Stimulated activated CD4-positive, alpha-beta T cell treated with anti-CD3 and anti-CD28 coated beads, Interleukin-2, amount 100 ng/mL, for 48 hours (primary cell): ENCODE data around the gene PDE7B.
A peak's percentile ranks its signal among the peaks of the same experiment; 100 is the strongest.
"Not testable (repeated sequence)": the region's sequence is repeated elsewhere in the genome, so short reads cannot be mapped to it uniquely, and the experiment has no call there.

Experiments
- DNase-seq, 2 donors: peaks; one replicate each; pipeline ENCODE4 v3.0.0-alpha.2; 2020

Gene PDE7B

DNA sequence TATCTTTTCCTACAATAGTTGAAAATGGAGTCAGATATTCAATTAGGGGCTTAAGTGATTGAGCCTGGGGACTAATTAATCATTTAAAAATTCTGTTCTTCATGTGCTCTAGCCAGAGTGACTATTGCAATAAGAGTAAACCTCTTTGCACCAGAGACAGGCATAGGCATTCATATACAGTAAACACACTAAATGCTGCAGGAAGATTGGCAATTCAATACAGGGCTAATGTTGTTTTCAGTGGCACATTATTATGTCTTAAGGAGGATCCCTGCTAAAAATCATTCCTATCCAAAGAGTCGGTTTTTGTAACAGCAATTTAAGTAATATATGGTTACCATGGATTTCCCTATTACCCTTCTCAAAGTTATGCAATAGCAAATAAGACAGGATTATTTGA lies 1.2 kb downstream of the PDE7B start:
- DNase-seq, result no peak

DNA sequence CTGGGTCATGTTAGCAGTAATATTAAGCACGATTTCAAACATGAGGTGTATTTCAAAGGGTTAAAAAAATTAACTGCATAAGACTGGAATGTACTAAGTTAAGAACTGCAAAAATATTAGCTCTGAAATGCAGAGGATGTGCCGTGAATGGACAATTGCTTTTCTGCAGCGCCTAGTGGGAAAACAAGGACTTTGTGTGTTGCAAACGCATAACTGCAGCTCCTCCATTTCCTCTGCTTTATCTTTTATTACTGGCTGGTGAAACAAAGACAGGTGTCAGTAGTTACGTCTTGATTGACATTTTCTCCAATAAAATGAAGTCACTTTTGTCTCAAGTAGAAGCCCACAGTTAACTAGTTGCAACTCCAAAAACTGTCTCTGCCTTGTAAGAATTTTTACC lies 1.7 kb downstream of the PDE7B start:
- no peak for DNase-seq

DNA sequence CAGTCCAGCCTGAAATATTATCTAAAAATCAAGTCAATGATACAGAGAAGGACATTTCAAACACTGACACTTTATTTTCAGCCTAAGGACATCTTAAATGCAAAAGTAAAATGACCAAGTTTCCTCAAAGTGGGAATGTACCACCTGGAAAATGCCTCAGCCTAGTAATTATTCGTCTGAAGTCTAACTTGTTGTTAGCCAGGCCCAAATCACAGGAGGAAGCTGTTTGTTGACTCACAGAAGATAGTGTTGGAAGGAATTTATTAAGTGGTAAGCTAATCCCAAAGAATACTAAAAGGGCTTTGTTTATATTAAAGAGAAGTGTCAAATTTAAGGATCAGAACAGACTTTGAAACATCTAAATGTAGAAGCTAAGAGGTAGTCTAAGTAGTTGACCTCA lies 2.5 kb downstream of the PDE7B start:
- no peak for DNase-seq

DNA sequence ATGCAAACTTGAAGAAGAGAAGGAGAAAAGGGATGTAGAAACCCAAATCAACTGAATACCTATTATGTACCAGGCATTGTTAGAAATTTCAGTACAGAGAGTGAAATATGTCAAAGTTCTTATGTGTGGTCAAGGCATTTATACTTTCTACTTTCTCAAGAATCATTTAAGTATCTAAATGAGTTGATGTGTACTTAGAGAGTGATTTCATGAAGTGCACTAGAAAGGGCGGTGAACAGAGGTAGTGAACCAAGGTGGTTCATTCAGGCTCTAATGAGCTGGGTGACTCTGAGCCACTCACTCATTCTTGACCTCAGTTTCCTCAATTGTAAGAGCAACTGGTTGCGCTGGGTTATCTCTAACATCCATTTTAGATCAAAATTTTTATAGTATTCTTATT lies 3.3 kb downstream of the PDE7B start:
- DNase-seq, result no peak

- DNase-seq, result no peak
Measured at GRCh38 chr6:135858931-135859330, 7.4 kb downstream of the PDE7B start.

DNA sequence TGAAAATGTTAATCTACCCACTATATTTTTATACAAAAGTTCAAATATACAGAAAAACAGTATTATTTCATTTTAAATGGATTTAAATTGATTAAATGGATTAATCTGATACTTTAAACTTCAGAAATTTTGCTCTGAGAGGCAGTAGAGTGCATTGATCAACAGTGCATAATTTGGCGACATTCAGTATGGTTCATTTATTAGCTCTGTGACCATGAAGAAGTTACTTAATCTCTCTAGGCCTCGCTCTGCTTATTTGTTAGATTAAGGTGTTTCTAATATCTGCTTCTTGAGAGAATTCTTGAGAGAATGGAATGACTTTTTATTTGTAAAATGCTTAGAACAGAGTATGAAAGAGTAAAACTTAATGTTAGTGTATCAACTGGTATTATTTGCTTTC lies 8.9 kb downstream of the PDE7B start:
- DNase-seq, result no peak

- no peak for DNase-seq
Measured at GRCh38 chr6:135861189-135861588, 9.7 kb downstream of the PDE7B start.

GRCh38 chr6:135864929-135865328 lies 13.4 kb downstream of the PDE7B start:
- not testable (repeated sequence) for DNase-seq

DNA sequence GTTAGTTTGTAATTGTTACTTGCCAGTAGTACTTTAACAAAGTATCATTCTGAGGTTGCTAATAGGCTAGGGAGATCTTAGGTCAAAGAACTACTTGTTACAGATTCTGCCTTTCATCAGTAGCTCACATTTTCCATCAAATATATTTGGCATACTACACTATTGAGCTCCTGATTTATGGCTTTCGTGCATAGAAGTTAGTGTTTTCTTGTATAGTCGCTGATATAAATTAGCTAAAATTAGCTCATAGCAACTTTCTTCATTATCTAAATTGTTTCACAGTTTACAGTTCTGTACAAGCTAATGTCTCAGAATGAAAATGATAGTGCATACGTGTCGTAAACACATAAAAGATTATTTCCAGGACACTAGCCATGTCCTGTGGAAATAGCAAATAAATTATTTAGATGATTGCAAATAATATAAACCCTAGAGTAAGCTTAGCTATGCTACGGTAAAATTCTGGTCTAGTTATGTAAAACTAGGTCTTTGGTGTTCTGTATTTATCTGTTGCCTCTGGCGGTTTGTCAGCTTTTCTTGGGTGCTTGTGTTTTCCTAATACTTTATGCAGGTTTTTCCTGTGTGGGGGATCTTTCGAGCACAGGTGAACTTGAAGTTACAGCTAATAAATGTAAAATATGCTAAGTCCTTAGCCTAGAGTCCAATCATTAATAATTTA lies 15.1 kb downstream of the PDE7B start:
- no peak for DNase-seq

DNA sequence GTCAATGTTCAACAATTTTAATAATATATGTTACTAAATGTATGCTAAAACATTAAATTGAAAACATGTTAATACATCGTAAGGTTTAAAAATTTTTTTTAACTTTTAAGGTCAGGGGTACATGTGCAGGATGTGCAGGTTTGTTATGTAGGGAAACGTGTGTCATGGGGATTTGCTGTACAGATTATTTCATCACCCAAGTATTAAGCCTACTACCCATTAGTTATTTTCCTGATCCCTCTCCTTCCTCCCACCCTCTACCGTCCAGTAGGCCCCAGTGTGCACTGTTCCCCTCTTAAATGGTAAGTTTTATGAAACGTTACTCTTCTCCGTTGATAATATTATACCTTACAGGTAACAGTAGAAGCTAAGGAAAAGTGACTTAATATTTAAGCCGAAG lies 15.8 kb downstream of the PDE7B start:
- DNase-seq, result no peak

- no peak for DNase-seq
Measured at GRCh38 chr6:135869857-135870256, 18.4 kb downstream of the PDE7B start.

GRCh38 chr6:135870722-135871121 lies 19.2 kb downstream of the PDE7B start:
- DNase-seq, result no peak

DNA sequence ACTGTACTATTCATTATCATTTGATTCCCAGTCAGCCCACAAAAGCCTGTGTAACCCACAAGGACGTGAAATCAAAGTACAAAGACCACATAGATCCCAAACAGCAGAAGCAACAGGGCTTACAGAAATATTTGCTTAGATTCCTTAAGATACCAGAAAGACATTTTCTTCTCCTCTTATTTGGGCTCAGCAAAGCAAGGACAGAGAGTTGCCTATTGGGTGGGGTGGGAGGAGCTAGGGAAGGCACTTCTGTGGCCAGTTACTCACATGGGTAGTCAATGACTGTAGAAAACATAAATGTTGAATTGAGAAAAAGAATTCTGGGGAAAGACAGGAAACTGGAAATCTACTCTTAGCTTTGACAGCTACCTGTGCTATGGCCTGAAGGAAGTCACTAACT lies 19.8 kb downstream of the PDE7B start:
- no peak for DNase-seq

DNA sequence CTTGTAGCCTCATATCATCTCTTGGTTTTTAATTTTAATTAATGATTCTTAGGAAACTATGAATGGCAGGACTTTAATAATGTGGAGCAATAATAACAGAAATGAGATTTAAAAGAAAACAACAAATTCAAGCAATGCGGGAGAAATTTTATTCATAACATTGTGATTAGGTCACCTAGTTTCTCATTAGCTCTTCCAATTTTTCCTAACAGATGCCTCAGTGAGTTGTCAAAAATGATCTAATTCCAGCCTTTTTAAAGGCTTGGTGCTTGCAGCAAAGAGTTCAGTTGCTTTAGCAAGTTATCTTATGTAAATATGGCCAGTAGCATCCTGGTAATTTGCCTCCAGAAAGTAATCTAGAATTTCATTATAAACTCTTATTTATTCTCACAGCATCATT lies 20.4 kb downstream of the PDE7B start:
- no peak for DNase-seq

DNA sequence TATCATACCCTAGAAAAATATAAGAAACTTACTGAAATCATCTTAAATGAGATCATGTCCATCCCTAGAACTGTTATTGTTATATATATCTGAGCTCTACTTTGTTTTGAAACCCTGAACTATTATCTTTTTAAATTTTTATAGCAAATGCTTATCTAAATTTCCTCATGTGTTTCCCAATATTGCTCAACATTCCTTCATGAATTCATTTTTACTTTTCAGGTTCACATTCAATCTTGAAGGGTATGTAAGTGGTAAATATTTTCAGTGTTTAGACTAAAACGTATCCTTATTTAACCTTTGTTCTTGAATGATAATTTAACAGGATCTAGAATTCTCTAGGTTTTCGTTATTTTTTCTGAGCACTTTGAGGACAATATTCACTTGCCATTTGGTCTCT lies 23.9 kb downstream of the PDE7B start:
- DNase-seq, result no peak

- DNase-seq, result no peak
Measured at GRCh38 chr6:135876058-135876457, 24.6 kb downstream of the PDE7B start.

GRCh38 chr6:135877666-135878065 lies 26.2 kb downstream of the PDE7B start:
- no peak for DNase-seq

DNA sequence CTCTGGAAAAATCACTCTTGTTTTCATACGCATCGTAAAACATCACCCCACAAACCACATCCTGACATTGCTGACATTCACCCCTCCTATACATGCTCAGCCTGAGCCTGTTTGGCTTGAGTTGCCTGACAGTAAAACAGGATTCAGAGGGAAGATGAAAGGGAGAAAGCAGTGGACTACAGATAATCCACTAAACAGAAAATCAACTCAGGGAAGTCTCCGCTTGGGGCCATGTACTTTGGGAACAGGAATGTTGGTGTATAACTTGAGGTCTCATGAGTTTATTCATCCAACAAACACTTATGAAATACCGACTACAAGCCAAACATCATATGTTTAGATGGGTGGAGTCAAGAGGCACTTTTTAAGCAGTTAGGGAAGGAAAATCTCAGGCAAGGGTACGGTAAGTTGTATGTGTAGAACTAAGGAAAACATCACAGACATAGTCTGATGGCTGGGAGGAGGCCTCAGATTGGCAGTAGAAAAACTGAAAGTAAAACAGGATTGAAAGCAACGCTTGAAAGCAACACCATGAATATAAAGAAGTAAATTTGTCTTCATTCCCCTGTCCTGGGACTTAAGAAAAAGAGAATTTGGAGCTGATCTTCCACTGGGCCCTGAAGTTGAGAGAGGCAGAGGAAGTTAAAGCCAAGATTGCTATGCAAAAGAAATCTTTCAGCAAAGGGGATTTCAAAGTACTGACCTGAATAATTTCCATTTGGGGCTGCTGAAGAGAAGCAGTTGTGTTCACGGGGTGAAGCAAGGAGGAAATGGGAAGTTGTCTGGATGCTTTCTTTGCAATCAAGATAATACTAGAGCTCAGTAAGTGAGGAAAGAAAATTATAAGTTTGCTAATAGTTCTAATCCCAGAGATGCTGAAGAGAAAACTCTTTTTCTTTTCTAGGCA lies 28.8 kb downstream of the PDE7B start:
- peak in 1 of 2 donors; percentile 23 for DNase-seq

GRCh38 chr6:135883045-135883444 lies 31.5 kb downstream of the PDE7B start:
- DNase-seq, result no peak

GRCh38 chr6:135883536-135883935 lies 32.0 kb downstream of the PDE7B start:
- DNase-seq, result no peak

DNA sequence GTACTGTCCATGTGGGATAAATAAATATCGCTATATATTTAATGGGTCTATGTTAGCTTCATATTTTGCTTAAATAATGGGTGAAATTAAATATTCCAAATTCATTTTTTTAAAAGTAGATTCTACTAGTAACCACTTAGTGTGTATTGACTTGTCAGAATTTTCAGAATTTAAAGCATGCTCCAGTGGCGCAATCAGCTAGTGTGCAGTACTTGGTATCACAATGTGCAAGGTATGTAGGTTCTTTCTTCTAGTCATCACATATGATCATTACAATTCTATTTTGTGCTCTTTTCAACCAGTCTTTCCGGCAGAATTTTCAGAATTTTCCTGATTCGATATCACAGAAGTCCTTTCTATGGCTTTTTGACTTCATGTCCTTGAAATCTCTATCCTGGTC lies 32.6 kb downstream of the PDE7B start:
- no peak for DNase-seq

DNA sequence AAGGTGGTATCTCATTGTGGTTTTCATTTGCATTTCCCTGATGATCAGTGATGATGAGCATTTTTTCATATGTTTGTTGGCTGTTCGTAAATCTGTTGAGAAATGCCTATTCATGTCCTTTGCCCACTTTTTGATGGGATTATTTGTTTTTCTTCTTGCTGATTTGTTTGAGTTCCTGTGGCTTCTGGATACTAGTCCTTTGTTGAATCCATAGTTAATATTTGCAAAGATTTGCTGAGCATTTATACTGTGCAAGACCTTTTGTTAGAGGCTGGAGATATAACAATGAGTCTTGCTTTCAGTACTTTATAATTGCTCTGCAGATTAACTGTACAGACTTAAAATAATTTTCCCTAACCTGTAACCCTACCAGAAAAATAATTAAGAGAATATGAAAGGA lies 35.6 kb downstream of the PDE7B start:
- no peak for DNase-seq

- DNase-seq, result no peak
Measured at GRCh38 chr6:135888818-135889217, 37.3 kb downstream of the PDE7B start.

- no peak for DNase-seq
Measured at GRCh38 chr6:135890876-135891275, 39.4 kb downstream of the PDE7B start.

DNA sequence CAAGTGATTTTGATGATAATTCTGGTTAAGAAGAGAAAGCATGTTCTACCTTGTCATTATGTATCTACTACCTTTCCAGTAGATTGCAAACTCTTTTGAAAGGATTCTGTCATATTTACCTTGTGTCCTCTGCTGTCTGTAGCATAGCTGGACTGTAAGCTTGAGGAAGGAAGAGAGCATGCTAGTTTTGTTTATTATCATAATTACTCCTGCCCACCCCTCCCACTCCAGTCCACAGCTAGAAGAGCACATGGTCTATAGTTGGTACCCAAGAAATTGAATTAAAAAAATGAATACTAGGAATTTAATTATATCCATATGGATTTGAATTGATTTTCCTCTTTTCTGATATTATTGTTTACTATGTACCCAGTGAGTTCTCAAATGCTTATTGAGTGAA lies 40.2 kb downstream of the PDE7B start:
- no peak for DNase-seq
